ENCODE data around the gene RAD51C.

DNA sequence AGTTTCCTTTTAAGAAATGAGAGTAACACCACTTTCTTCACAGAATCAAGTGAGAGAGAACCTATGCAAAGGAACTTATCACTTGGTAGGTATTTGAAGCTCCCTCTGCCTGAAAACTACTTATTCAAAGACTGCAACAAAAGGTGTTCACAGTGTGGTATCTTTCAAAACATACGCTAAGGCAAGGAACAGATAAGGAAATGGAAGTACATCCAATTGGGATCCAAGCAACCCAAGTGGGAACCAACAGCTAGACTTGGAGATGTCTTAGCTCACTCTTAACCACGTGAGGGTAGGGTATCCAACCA is 62.8 kb downstream of the RAD51C start:
- TF ChIP-seq EZH2 (IDR thresholded peaks at IDR 0.05; ENCODE audit: low read depth), result no peak
- TF ChIP-seq, protein P1, sequence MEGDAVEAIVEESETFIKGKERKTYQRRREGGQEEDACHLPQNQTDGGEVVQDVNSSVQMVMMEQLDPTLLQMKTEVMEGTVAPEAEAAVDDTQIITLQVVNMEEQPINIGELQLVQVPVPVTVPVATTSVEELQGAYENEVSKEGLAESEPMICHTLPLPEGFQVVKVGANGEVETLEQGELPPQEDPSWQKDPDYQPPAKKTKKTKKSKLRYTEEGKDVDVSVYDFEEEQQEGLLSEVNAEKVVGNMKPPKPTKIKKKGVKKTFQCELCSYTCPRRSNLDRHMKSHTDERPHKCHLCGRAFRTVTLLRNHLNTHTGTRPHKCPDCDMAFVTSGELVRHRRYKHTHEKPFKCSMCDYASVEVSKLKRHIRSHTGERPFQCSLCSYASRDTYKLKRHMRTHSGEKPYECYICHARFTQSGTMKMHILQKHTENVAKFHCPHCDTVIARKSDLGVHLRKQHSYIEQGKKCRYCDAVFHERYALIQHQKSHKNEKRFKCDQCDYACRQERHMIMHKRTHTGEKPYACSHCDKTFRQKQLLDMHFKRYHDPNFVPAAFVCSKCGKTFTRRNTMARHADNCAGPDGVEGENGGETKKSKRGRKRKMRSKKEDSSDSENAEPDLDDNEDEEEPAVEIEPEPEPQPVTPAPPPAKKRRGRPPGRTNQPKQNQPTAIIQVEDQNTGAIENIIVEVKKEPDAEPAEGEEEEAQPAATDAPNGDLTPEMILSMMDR (conservative IDR thresholded peaks at IDR 0.05), result no peak

Data from PC-9 (cell line).